ENCODE results near the gene GAGE12H. TPM values are rescaled to one million over a fixed set of nuclear protein-coding genes. Genes with fewer than 3 reads are reported as not detected.

GAGE12H gene
- total RNA-seq, 1 donor from 2014 or later: not detected

DNA sequence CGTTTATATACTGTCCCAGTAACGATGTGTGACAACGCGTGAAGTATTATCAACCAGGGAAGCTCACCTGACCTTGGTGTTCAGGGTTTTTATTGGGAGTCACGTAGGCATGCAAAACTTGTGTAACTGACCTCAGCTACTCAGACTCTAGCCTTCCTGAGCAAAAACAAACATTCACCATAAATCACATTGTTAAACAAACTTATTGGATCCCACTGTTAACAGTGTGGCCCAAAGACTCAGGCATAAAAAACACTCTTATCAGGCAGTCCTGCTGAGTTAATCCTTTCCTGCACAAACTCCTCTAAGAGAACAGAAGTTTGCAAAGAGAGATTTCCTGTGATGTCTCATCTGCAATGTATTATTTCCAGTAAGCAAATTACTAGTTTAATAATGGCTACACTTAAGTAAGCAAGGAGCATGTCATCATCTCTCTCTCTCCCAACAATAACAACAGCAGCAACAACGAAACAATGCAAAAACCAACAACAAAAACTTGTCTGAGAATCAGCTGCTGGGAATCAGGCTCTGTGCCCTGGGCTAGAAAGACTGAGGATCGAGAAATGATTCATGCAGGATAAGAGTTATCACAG is 31.1 kb downstream of the GAGE12H start:
- no peaks in the 10 kb centered on the region for H3K27me3 Mint-ChIP-seq (ENCODE audit: low read depth)
- H3K4me1 Mint-ChIP-seq: peaks cover 5% of the 10 kb centered on the region
- DNase-seq (ENCODE audit: low spot score in 2 of 2, unreplicated experiment in 2 of 2): no peak
- H3K4me3 Mint-ChIP-seq: no peak overlapping the region
- H3K27ac Mint-ChIP-seq: peak overlapping the region; percentile 16
- H3K36me3 Mint-ChIP-seq: no peaks in the 10 kb centered on the region
- peaks cover 25% of the 10 kb centered on the region for H3K9me3 Mint-ChIP-seq
- TF ChIP-seq, protein P1, sequence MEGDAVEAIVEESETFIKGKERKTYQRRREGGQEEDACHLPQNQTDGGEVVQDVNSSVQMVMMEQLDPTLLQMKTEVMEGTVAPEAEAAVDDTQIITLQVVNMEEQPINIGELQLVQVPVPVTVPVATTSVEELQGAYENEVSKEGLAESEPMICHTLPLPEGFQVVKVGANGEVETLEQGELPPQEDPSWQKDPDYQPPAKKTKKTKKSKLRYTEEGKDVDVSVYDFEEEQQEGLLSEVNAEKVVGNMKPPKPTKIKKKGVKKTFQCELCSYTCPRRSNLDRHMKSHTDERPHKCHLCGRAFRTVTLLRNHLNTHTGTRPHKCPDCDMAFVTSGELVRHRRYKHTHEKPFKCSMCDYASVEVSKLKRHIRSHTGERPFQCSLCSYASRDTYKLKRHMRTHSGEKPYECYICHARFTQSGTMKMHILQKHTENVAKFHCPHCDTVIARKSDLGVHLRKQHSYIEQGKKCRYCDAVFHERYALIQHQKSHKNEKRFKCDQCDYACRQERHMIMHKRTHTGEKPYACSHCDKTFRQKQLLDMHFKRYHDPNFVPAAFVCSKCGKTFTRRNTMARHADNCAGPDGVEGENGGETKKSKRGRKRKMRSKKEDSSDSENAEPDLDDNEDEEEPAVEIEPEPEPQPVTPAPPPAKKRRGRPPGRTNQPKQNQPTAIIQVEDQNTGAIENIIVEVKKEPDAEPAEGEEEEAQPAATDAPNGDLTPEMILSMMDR (IDR thresholded peaks at IDR 0.05; ENCODE audit: unreplicated experiment): no peak

DNA sequence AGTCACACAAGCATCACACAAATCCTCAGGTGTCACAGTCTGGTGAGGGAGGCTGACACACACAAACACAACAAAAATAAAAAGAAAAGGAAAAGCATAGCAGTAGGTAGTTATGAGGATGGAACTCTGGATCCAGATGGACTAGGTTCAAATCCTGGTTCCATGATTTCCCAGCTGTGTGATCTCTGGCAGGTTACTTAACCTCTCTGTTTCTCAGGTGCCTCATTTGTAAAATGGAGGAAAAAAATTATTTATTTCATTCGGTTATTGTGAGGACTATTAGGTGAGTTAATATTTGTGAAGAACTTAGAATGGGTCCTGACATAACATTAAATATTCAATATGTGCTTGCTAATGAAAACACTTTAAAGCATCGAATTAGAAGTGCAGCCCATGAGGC is 38.8 kb downstream of the GAGE12H start:
- Mint-ChIP-seq H3K9me3 (peaks cover 14% of the 10 kb centered on the region), H3K27ac (no peak overlapping the region)
- TF ChIP-seq, protein P1 (IDR thresholded peaks at IDR 0.05; ENCODE audit: unreplicated experiment): no peak

DNA sequence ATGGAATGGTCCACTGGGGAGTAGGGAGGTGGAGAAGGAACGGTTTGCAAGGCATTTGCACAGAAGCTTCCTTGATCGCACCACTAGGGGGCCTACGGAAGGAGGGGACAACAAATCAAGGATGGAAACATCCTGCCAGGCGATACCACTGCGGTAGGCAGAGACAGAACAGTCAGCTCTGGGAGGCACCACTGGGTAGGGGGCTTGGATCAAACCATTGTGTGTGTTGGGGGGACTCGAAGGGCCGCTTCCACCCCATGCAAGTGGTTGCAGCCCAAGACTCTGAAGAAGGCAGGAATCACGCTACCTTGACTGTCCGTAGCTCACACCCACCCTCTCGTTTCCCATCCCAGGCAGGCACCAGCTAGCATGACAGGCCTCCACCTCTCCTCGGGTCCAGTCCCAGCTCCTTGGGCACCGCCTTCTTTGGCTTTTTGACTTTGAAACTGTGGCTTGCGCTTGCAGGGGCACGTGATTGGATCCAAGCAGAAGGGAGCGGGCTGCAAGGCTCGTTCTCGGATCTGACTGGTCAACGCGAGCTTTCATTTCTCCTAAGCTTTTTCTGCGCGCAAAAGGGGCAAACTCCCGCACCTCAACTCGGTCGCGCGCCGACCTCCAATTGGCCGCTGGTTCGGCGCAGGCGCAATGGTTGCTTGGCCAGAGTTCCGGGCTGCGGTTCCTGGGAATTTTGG is 47.5 kb downstream of the GAGE12H start:
- H3K4me3 Mint-ChIP-seq: no peak overlapping the region
- no peak for DNase-seq (ENCODE audit: low spot score in 2 of 2, unreplicated experiment in 2 of 2)
- TF ChIP-seq, protein P1 (IDR thresholded peaks at IDR 0.05; ENCODE audit: unreplicated experiment): peak; percentile 19
- no peaks in the 10 kb centered on the region for H3K36me3 Mint-ChIP-seq
- H3K27me3 Mint-ChIP-seq (ENCODE audit: low read depth): no peaks in the 10 kb centered on the region
- peaks cover 32% of the 10 kb centered on the region for H3K9me3 Mint-ChIP-seq
- H3K27ac Mint-ChIP-seq: no peak overlapping the region
- no peaks in the 10 kb centered on the region for H3K4me1 Mint-ChIP-seq

More for the DNA sequence above, 38.8 kb downstream of the GAGE12H start:
- Mint-ChIP-seq H3K27me3 (ENCODE audit: low read depth) (no peaks in the 10 kb centered on the region), H3K4me3 (no peak overlapping the region), H3K36me3 (no peaks in the 10 kb centered on the region), H3K4me1 (no peaks in the 10 kb centered on the region)
- DNase-seq (ENCODE audit: low spot score in 2 of 2, unreplicated experiment in 2 of 2): no peak

Other genes with a start within 250 kb of the GAGE12H start
- not detected in 3 replicates for gene GAGE13, start 248.4 kb upstream of the GAGE12H start, total RNA-seq
- gene GAGE12C, start 47.8 kb upstream of the GAGE12H start, total RNA-seq: not detected in 3 replicates
- not detected in 3 replicates for gene GAGE12D, start 38.2 kb upstream of the GAGE12H start, total RNA-seq
- gene GAGE12E, start 28.7 kb upstream of the GAGE12H start, total RNA-seq: not detected in 3 replicates
- gene GAGE12F, start 19.1 kb upstream of the GAGE12H start, total RNA-seq: not detected in 3 replicates
- gene GAGE12G, start 9.5 kb upstream of the GAGE12H start, total RNA-seq: not detected in 3 replicates
- not detected in 3 replicates for gene GAGE2A, start 9.5 kb downstream of the GAGE12H start, total RNA-seq
- not detected in 3 replicates for gene GAGE1, start 19.1 kb downstream of the GAGE12H start, total RNA-seq
- gene PAGE1, start 116.0 kb downstream of the GAGE12H start, total RNA-seq: not detected in 3 replicates
- gene PAGE4, start 249.4 kb downstream of the GAGE12H start, total RNA-seq: 0.60 to 0.67 TPM in 2 of 3 replicates, not detected in the other

Data from mesothelial cell of epicardium (in vitro differentiated cells).